Neuron (in vitro differentiated cells): ENCODE measurements around the gene ALG5.

ENCODE experiments used
- H2AFZ ChIP-seq: one replicate; pipeline ENCODE4 v1.6.1; 2013; ENCODE audit warnings: low read depth, mild to moderate bottlenecking, inconsistent platforms, low read length, moderate library complexity
- H3K27me3 ChIP-seq: one replicate; pipeline ENCODE4 v1.6.1; 2013; ENCODE audit warnings: low read length; ENCODE audit not compliant: insufficient read depth
- H3K36me3 ChIP-seq: one replicate; pipeline ENCODE4 v1.6.1; 2013; ENCODE audit warnings: low read length; ENCODE audit not compliant: insufficient read depth
- H3K4me1 ChIP-seq: one replicate; pipeline ENCODE4 v1.6.1; 2013; ENCODE audit warnings: low read length; ENCODE audit not compliant: insufficient read depth
- H3K4me3 ChIP-seq: 2 replicates; pipeline ENCODE4 v1.5.1; 2013; ENCODE audit warnings: mild to moderate bottlenecking, low read length, moderate library complexity
- H3K9me3 ChIP-seq: one replicate; pipeline ENCODE4 v1.6.1; 2013; ENCODE audit warnings: low read length

Gene ALG5

DNA sequence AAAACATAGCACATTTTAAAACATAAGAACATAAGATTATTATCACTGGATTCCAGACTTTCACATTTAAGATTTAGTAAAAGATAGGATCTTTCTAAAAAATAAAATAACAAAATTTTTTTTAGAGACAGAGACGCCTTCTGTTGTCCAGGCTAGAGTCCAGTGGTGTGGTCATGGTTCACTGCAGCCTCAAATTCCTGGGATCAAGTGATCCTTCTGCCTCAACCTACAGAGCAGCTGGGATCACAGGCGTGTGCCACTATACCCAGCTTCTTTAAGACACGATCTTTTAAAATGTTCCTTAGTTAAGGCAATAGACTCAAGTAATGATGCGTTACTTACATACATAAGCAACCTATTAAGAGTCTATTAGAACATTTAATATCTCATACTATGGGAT lies 32.7 kb downstream of the ALG5 start:
- Histone ChIP-seq H3K27me3 (no peaks in the 10 kb centered on the region), H3K9me3 (peaks cover 5% of the 10 kb centered on the region), H3K4me1 (no peaks in the 10 kb centered on the region), H3K4me3 (no peak overlapping the region), H2AFZ (no peak overlapping the region), H3K36me3 (peaks cover 67% of the 10 kb centered on the region)

DNA sequence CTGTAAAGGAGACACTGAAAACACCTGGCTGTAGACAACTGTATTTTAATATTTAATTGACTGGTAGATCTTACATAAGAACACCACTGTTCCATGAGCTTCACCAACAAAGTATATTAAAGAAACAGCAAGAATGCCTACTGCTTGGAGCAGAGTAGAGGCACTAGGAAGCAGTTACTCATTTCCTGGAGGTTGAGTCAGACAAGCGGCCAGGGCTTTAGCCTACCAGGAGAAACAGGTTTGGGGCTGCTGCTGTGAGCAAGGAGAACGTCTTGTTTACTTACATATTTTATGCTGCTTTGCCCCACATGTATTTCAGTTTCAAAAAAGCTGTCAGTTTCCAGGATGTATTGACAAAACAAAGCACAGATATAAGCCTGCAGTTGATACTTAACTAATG lies 33.4 kb downstream of the ALG5 start:
- Histone ChIP-seq H3K36me3 (peaks cover 62% of the 10 kb centered on the region), H2AFZ (no peak overlapping the region), H3K4me3 (no peak overlapping the region), H3K9me3 (peaks cover 2% of the 10 kb centered on the region), H3K27me3 (no peaks in the 10 kb centered on the region), H3K4me1 (no peaks in the 10 kb centered on the region)

DNA sequence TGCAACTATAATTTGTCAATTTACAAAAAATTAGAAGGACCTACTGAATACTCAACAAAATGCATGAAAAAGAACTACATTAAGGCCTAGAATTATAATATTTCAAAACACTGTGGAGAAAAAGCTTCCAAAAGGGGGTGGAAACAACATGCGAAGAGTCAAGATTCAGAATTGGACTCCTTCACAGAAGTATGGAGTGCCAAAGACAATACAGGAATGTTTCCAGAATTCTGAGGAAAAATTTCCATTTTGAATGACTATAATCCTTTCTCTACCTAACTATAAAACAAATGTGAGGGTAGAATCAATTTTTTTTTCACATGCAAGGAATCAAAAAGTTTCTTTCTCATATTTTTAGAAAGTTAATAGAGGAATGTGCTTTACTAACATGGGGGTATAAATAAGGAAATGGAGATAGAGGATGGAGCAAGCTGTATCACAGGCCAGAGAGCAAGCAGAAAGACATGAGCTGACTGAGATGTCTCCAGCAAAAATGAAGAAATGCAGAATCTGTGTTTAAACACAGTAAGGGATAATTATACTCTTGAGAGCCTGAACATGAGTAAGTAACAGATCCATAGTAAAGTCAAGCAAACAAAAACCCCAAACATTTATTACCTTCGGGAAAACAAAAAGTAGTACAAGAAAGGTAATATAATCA lies 39.6 kb downstream of the ALG5 start:
- Histone ChIP-seq H3K27me3 (no peaks in the 10 kb centered on the region), H3K9me3 (peaks cover 7% of the 10 kb centered on the region), H3K4me1 (no peaks in the 10 kb centered on the region), H2AFZ (no peak overlapping the region), H3K4me3 (no peak overlapping the region), H3K36me3 (peaks cover 51% of the 10 kb centered on the region)

DNA sequence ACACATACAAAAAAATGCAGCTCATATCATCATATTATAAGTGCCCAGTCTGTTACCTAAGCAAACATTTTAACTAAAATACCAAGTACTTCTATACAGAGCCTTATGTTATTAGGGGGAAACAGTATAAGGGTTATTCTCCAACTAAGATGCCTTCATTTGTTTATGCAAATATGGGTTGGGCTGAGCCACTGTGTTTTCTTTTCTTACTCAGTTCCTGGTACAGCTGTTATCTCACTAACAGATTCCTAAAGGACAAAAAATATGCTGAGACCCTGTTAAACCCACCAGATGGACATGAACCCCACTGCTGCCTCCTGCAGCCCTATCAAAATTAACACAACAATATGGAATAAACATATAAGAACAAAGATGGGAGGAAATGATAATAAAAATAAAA lies 44.6 kb downstream of the ALG5 start:
- Histone ChIP-seq H2AFZ (no peak overlapping the region), H3K4me1 (no peaks in the 10 kb centered on the region), H3K4me3 (no peak overlapping the region), H3K9me3 (peaks cover 7% of the 10 kb centered on the region), H3K27me3 (no peaks in the 10 kb centered on the region), H3K36me3 (peaks cover 54% of the 10 kb centered on the region)

- Histone ChIP-seq H3K4me3 (no peak overlapping the region), H3K27me3 (no peaks in the 10 kb centered on the region), H3K4me1 (peaks cover under 1% of the 10 kb centered on the region), H3K9me3 (no peaks in the 10 kb centered on the region), H3K36me3 (peaks cover 40% of the 10 kb centered on the region), H2AFZ (no peak overlapping the region)
Observed at GRCh38 chr13:36950920-36951319, 48.2 kb downstream of the ALG5 start.

DNA sequence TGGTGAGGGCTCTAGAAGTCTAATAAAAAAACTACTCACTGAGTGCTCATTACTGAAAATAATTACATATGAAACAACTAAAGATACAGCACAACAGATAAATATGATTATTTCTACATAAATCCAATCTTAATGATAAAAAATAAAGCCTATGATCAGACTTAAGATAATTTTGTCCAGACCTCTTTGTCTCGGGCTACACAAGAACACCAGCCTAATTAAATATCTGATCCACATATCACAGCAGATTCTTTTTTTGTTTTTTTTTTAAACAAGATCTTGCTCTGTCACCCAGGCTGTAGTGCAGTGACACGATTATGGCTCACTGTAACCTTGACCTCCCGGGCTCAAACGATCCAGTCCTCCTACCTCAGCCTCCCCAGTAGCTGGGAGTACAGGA lies 48.8 kb downstream of the ALG5 start:
- Histone ChIP-seq H3K4me1 (peaks cover 6% of the 10 kb centered on the region), H2AFZ (no peak overlapping the region), H3K36me3 (peaks cover 39% of the 10 kb centered on the region), H3K4me3 (no peak overlapping the region), H3K27me3 (no peaks in the 10 kb centered on the region), H3K9me3 (no peaks in the 10 kb centered on the region)

DNA sequence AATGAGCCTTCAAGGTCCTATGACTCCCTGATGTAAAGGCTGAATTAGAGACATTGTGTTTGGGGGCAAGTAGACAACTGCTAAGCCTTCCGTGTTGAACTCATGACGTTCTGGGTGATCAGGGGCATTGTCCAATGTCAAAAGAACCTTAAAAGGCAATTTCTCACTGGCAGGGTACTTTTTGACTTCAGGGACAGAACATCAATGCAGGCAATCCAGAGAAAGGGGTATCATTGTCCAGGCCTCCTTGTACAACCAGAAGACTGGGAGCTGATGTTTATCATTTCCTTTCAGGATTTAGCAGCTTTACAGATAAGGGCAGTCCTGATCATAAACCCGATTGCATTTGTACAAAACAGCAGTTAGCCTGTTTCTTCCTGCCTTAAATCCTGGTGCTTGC lies 54.1 kb downstream of the ALG5 start:
- H3K36me3 ChIP-seq = peaks cover 7% of the 10 kb centered on the region
- no peak overlapping the region for H3K4me3 ChIP-seq
- H2AFZ ChIP-seq = no peak overlapping the region
- H3K27me3 ChIP-seq = peaks cover 3% of the 10 kb centered on the region
- H3K9me3 ChIP-seq = no peaks in the 10 kb centered on the region
- peaks cover 10% of the 10 kb centered on the region for H3K4me1 ChIP-seq

- H2AFZ ChIP-seq = no peak overlapping the region
- no peaks in the 10 kb centered on the region for H3K36me3 ChIP-seq
- H3K4me3 ChIP-seq = no peak overlapping the region
- H3K4me1 ChIP-seq = no peaks in the 10 kb centered on the region
- peaks cover 3% of the 10 kb centered on the region for H3K9me3 ChIP-seq
- peaks cover 29% of the 10 kb centered on the region for H3K27me3 ChIP-seq
Observed at GRCh38 chr13:36925603-36926002, 73.5 kb downstream of the ALG5 start.

GRCh38 chr13:36924001-36924400 lies 75.1 kb downstream of the ALG5 start:
- Histone ChIP-seq H2AFZ (no peak overlapping the region), H3K4me1 (peaks cover 2% of the 10 kb centered on the region), H3K9me3 (no peaks in the 10 kb centered on the region), H3K4me3 (no peak overlapping the region), H3K27me3 (peaks cover 31% of the 10 kb centered on the region), H3K36me3 (no peaks in the 10 kb centered on the region)

GRCh38 chr13:36921631-36922301 lies 77.4 kb downstream of the ALG5 start:
- Histone ChIP-seq H3K36me3 (no peaks in the 10 kb centered on the region), H3K27me3 (peaks cover 31% of the 10 kb centered on the region), H2AFZ (no peak overlapping the region), H3K4me3 (no peak overlapping the region), H3K9me3 (no peaks in the 10 kb centered on the region), H3K4me1 (peaks cover 22% of the 10 kb centered on the region)

GRCh38 chr13:36920616-36921185 lies 78.4 kb downstream of the ALG5 start:
- peaks cover 29% of the 10 kb centered on the region for H3K27me3 ChIP-seq

DNA sequence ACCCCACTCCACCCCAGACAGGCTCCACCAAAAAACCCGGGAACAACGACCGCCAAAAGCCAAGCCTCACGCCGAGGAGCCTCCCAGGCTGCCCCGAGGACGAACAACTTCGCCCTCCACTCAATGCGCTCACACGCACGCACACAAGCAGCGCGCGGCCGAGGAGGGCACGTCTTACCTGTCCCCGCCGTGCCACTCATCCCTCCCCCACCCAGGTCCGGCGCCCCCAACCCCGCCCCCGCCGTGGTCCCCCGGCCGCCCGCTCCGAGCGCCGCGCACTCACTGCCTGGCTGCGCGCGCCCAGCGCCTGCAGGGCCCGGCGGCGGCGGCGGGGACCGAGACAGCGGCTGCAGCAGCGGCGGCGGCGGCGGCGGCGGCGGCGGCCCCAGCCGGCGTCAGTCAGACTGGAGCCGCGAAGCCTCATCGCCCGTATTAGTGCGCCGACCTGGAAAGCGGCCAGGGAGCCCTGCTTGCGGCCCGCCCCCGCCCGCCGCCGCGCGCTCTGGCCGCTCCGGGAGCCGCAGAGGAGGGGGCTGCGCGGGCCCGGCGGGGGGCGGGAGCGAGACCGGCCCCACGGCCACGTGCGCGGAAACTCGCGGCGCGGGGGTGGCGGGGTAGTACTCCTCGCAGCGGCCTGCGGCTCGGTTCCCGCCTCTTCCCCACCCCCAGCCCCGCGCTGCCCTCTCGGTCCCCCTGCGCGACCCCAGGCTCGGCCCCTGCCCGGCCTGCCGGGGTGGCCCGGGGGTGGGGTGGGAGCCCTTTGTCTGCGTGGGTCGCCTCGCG lies 79.1 kb downstream of the ALG5 start, which contains the start of gene SMAD9:
Gene SMAD9 (minus strand): TSS at position 406 of the 783 bp plus-strand sequence. CDS start 40,549 bp downstream, outside the sequence.
- Histone ChIP-seq H3K4me3 (peak within 1 kb of the TSS; percentile 55), H3K4me1 (peaks cover 25% of the 10 kb centered on the region), H3K36me3 (no peaks in the 10 kb centered on the region), H2AFZ (peak within 1 kb of the TSS; percentile 66), H3K9me3 (no peaks in the 10 kb centered on the region), H3K27me3 (peaks cover 26% of the 10 kb centered on the region)

More at GRCh38 chr13:36920616-36921185, 78.4 kb downstream of the ALG5 start:
- Histone ChIP-seq H2AFZ (peak overlapping the region; percentile 21), H3K36me3 (no peaks in the 10 kb centered on the region), H3K4me1 (peaks cover 25% of the 10 kb centered on the region), H3K9me3 (no peaks in the 10 kb centered on the region), H3K4me3 (no peak overlapping the region)
